ENCODE data around the gene DNAJB7. TPM values are rescaled to one million over a fixed set of nuclear protein-coding genes. Genes with fewer than 3 reads are reported as not detected.
"Not testable (repeated sequence)": the region's sequence is repeated elsewhere in the genome, so short reads cannot be mapped to it uniquely, and the experiment has no call there.

Gene DNAJB7
- total and polyA plus RNA-seq, 2 experiments from 2014 or later: 0.93 TPM; not detected in 1

DNA sequence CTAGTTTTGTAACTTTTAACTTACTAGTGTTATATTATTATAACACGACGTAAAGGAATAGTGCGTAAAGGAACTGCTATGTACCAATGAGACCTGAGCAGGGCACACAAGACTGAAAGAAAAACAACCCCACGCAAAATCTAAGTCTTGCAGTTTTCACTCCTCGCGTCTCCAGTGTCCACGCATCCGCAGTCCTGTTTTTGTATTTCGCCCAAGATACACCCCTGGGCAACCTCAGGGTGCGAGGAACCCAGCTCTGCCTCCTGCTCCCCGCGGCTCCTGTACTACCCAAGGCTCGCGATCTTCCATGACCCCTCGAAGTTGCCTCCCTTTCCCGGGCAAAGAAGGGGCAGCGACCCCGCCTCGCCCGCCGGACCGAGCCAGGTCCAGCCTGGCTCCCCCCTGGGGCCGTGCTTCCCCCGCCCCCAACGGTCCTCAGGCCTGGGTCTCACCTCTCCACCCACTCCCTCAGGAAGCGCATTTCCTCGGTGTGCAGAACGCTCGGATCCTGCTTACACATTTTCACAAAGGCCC is 5.9 kb downstream of the DNAJB7 start:
- DNase-seq (ENCODE audit: low read depth in 1 of 2, low spot score in 1 of 2): peak; percentile 43 to 45
- TF ChIP-seq CTCF (IDR thresholded peaks at IDR 0.05; ENCODE audit: low read depth, low read length): no peak
- Histone ChIP-seq H3K4me3 (peak overlapping the region; percentile 90), H3K9me3 (ENCODE audit: low read depth) (no peaks in the 10 kb centered on the region), H3K27me3 (no peaks in the 10 kb centered on the region), H3K36me3 (peaks cover 2% of the 10 kb centered on the region), H3K27ac (peak overlapping the region; percentile 99), H3K4me1 (ENCODE audit: low read depth) (peaks cover 27% of the 10 kb centered on the region)

DNA sequence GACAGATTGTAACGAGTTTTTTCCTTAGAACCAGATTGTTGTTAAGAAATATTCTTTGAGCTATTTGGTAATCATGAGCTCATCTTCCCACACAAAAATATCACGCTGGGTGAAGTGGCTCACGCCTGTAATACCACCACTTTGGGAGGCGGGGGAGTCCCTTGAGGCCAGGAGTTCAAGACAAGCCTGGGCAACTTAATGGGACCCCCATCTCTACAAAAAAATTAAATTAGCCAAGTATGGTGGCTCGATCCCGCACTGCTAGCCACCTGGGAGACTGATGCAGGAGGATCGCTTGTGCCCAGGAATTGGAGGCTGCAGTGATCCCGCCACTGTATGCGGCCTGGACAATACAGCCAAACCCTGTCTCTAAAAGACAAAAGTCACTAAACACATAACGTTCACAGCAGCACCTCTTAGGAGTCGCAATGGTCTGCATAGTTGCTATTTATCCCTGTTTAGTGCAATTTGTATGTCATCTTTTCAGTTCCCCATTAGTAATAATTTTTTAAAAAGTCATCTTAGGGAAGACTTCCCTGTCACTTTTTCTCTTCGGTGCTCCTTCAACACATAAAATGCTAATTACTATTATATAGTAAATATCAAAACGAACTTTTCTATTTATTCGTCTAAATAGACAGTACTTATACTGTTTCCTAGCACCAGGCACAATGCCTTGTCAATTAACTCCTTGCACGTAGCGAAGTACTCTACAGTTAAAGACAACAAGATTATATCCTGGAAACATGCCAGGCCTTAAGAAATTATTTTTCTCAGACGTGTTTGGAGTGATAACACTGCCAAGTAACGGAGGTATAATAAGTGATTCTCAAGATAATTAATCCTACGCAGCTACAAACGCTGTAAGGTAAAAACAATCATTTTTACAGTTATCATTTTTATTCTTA is 6.6 kb downstream of the DNAJB7 start:
- no peak for TF ChIP-seq CTCF (IDR thresholded peaks at IDR 0.05; ENCODE audit: low read depth, low read length)
- H3K36me3 ChIP-seq: no peaks in the 10 kb centered on the region
- peaks cover 27% of the 10 kb centered on the region for H3K4me1 ChIP-seq (ENCODE audit: low read depth)
- H3K4me3 ChIP-seq: peak overlapping the region; percentile 90
- no peaks in the 10 kb centered on the region for H3K27me3 ChIP-seq
- peak in 1 of 2 donors; percentile 60 for DNase-seq (ENCODE audit: low read depth in 1 of 2, low spot score in 1 of 2)
- peak overlapping the region; percentile 99 for H3K27ac ChIP-seq
- H3K9me3 ChIP-seq (ENCODE audit: low read depth): no peaks in the 10 kb centered on the region

DNA sequence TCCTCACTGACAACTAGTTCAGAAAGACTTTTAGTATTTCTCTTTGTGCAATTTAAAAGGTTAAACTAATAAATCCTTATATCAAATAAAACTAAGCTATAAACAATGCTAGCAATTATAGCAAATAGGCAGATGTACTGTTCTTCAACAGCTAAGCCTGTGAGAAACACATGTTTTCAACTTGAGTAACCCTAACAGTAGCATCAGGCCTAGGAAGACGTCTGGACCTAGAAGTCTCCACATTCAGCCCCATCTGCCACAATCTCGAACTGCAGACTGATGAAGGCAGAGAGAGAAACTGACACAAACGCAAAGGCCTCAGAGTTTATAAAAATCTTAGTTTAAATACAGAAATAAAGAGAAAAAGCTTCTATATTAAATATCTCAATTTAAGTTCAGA is 8.0 kb downstream of the DNAJB7 start:
- peak overlapping the region; percentile 90 for H3K4me3 ChIP-seq
- H3K27ac ChIP-seq: no peak overlapping the region

DNA sequence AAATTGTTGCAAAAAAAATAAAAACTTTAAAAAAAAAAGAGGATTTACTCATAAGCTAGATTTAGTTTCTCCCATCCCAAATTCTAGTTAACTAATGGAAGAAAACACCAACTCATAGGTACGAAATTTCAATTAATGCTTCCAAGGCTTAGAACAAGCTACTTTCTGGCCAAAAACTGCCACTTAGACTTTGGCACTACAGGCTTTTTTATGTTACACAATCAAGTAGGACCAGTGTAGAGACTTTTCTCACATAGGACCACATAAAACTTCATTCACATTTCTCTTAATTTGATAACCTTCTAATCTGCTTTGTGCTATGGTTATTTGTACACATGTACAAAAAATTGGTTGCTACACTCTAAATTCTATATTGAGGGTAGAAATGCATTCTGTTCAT is 8.6 kb downstream of the DNAJB7 start:
- TF ChIP-seq CTCF (IDR thresholded peaks at IDR 0.05; ENCODE audit: low read depth, low read length): no peak
- H3K9me3 ChIP-seq (ENCODE audit: low read depth): no peaks in the 10 kb centered on the region
- H3K4me1 ChIP-seq (ENCODE audit: low read depth): peaks cover 27% of the 10 kb centered on the region
- no peaks in the 10 kb centered on the region for H3K27me3 ChIP-seq
- peaks cover 13% of the 10 kb centered on the region for H3K36me3 ChIP-seq
- DNase-seq (ENCODE audit: low read depth in 1 of 2, low spot score in 1 of 2): no peak
- H3K27ac ChIP-seq: no peak overlapping the region
- H3K4me3 ChIP-seq: peak overlapping the region; percentile 90

More for the DNA sequence above, 8.0 kb downstream of the DNAJB7 start:
- Histone ChIP-seq H3K4me1 (ENCODE audit: low read depth) (peaks cover 27% of the 10 kb centered on the region), H3K36me3 (peaks cover 7% of the 10 kb centered on the region), H3K9me3 (ENCODE audit: low read depth) (no peaks in the 10 kb centered on the region), H3K27me3 (no peaks in the 10 kb centered on the region)
- TF ChIP-seq CTCF (IDR thresholded peaks at IDR 0.05; ENCODE audit: low read depth, low read length): no peak
- DNase-seq (ENCODE audit: low read depth in 1 of 2, low spot score in 1 of 2): no peak

- H3K27ac ChIP-seq; DNase-seq (ENCODE audit: low read depth in 1 of 2, low spot score in 1 of 2); H3K4me1 ChIP-seq (ENCODE audit: low read depth); H3K4me3 ChIP-seq; H3K27me3 ChIP-seq; H3K9me3 ChIP-seq (ENCODE audit: low read depth): not testable (repeated sequence)
- peaks cover 70% of the 10 kb centered on the region for H3K36me3 ChIP-seq
These were observed 16.1 kb downstream of the DNAJB7 start for GRCh38 chr22:40845816-40846215.

DNA sequence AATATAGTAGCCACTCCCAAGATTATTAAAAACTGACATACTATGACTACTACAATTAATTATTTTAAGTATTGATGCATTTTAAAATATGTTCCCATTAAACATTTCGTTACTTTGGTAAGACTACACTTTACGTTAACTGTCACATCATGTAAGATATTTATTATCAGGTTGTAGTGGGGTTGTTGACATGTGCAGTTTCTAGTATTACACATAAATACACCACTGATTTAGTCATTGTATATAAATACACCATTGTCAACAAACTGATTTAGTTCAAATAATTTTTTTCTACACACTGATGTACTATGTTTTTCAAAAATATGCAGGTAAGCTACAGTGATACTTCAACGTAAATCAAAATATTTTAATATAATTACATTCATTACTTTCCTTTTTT is 17.0 kb downstream of the DNAJB7 start:
- Histone ChIP-seq H3K36me3 (peaks cover 75% of the 10 kb centered on the region), H3K27me3 (no peaks in the 10 kb centered on the region), H3K4me1 (ENCODE audit: low read depth) (no peaks in the 10 kb centered on the region), H3K4me3 (no peak overlapping the region), H3K9me3 (ENCODE audit: low read depth) (no peaks in the 10 kb centered on the region), H3K27ac (no peak overlapping the region)
- no peak for DNase-seq (ENCODE audit: low read depth in 1 of 2, low spot score in 1 of 2)
- TF ChIP-seq CTCF (IDR thresholded peaks at IDR 0.05; ENCODE audit: low read depth, low read length): no peak
